HG03457 (cell line): ENCODE results near the gene SLC2A13.
"Not testable (repeated sequence)": the region's sequence is repeated elsewhere in the genome, so short reads cannot be mapped to it uniquely, and the experiment has no call there.

Source experiments
- ATAC-seq: cut with Tn5 transposase; IDR thresholded peaks from one replicate; pipeline ENCODE4 v1.9.1; 2021; ENCODE audit warnings: moderate number of reproducible peaks; ENCODE audit not compliant: unreplicated experiment

SLC2A13 gene

DNA sequence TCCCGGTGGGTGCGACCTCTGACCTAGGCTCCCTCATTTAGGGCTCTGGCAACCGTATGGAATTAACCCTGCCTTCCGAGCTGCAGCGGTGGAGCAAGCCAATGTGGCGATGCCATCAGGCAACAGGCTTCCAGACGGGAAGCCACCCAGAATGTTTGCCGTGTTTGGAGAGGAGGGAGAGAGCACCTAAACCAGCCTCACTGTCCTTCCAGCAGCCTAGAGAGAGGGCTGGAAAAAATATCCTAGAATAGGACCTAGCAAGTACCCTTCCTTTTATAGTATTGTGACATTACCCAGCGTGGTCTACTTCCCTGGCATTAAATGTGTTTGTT, 287 bp upstream of the SLC2A13 start:
- ATAC-seq: no peak

DNA sequence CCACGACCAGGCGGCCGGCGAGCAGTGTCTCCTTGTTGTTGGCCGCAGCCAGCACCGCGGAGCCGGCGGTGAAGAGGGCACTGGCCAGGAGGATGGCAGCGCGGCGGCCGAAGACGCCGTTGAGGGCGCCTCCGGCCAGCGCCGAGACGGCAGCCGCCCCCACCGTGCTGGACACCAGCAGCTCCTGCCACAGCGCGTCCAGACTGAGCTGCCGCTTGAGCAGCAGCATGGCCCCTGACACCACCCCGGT, 691 bp downstream of the SLC2A13 start:
- no peak for ATAC-seq

DNA sequence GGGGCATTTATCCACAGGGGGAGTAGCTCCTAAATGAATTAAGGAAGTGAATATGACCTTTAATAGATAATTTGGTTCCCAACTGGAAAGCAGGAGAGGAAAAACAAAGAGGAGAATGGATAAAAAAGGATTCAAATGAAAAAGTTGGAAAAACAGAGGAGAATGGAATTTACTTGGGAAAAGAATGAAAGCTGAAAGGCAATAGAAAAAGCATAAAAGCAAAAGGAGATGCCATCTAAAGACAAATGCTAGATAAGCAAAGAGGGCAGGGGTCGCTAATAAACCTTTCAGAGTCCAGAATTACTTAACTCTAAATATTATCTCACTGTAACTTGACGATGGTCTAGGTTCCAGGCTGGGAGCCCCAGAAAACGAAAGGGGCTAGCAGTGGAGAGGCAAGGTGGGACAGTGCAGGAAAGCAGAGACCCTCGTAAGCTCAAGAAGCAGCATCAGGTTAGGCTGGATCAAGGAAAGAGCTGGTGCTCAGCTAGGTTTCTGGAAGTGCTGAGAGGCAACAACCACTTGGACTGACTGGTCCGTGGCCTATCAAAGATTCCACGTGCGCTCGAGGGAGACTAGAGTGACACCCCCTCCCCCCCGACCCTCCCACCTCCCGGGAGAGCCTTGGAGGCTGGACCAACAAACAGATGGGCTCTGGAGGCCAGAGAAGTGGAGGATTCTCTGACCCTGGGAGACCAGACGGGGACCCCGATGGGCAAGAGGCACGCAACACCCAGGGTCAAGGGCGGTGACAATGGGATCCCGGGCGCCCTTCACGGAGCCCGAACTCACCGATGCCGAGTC, 1.2 kb downstream of the SLC2A13 start:
- peak; percentile 15 for ATAC-seq

DNA sequence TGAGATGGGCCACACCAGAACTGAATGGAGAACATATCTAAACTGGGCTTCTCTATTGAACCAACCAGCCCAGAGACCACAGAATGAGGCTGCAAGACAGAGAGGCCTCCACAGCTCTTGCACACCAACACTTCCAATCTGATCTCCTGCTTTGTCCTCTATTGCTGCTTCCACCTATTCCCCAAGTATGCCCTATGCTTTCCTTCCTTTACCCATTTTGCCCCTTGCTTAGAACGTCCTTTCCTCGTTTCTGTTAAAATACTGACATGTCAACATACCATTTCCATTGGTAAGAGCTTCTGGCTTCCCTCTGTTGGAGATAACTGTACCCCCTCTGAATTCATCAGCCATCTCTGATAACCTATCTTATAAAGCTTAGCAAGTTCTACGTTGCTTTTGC, 2.8 kb downstream of the SLC2A13 start:
- ATAC-seq: no peak

DNA sequence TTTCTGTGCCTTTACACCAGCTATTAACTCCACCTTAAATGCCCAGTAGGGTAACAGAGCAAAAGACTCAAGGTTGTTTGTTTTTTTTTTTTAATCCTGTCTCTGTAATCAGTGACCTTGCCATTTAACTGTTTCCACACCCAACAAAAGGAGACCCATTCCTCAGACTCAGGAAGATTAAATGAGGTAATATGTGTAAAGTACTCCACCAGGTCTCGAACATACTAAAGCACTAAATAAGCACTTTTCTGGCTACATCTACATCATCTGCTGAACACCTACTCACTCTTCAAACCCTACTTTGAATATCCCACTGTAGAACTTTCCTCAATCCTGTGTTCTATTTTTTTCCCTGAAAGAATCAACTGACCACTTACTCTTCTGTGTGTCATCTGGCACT, 4.1 kb downstream of the SLC2A13 start:
- ATAC-seq: no peak

DNA sequence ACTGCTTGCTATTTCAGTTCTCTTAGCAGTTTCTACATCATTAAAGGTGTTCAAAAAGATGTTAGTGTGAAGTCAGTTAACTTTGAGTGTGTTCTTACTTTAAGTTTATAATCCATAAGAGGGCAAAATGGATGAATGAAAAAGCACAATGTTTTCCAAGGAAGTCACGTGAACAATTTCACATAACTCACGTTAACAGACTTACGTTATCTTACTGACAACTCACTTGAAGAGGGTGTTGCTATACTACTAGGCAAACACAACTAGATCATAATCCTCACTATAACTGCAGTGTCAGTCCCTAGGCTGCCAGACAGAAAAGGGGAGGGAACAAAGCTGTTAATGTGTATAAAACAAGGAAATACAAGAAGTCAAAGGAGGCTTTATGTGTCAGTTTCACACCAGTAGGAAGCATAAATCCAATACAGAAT, 6.4 kb downstream of the SLC2A13 start:
- ATAC-seq: no peak

DNA sequence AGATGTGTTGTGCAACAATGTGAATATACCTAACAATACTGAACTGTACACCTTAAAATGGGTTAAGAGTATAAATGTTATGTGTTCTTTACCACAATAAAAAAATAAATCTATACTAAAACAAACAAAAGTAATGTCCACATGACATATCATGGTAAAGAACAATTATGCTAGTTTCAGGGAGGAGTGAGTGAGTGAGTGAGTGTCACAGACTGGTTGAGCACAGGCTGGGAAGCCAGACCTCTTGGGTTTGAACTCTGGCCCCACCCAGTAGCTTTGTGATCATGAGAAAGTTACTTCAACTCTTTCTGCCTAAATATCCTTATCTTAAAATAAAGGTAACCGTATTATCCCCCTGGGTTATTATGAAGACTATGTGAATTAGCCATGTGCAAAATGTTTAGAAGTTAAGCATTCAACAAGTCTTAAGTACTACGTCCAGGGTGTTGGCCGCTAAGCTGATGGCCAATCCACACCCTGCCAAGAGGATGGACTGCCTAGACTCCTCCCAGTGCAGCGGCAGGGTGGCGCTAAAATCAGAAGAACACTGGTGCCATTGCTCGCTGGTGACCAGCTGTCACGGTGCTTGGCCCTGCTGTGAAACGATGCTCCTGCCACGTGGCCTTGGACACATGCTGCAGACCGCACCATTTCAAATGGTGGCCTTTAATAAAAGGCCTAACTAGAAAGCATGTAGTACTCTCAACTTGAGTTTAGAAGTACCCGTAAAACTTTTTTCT, 7.3 kb downstream of the SLC2A13 start:
- no peak for ATAC-seq

DNA sequence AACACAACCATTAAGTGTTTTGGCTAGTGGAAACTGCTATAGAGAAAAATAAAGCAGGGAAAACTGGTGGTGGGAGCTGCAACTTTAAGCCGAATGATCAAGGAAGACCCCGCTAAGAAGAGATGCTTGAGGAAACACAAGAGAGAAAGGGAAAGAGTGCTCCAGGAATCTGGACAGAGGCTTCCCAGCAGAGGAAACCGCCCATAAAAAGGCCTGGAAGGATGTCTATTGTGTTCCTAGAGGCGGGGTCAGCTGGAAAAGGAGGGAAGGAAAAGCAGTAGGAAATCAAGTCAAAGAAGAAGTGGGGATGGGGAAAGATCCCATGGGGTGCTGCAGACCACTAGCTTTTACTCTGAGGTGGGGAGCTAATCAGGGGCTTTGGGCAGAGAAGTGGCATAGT, 12.4 kb downstream of the SLC2A13 start:
- ATAC-seq: no peak

DNA sequence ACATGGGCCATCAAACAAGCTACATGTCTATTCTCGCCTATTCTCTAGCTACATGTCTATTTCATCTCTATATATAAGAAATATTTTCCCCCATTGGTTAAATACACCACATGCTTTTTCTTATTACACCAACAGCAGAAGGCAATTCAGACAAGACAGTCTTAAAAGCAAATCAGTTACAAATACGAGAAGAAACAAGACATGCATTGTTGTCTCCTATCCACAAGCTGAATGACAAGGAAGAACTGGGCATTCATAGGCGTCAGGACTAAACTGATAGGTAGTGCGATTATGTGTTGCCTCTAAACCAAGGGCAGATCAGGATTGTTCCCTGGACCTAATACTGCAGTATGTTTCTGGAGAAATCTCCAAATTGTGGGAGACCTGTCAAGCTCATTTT, 19.4 kb downstream of the SLC2A13 start:
- no peak for ATAC-seq

DNA sequence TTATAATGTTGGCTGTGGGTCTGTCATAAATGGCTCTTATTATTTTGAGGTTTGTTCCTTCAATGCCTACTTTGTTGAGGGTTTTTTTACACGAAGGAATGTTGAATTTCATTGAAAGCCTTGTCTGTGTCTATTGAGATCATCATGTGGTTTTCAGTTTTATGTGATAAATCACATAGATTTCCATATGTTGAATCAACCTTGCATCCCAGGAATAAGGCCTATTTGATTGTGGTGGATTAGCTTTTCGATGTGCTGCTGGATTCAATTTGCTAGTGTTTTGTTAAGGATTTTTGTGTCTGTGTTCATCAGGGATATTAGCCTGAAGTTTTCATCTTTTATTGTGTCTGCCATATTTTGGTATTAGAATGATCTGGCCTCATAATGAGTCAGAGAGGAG, 27.6 kb downstream of the SLC2A13 start:
- no peak for ATAC-seq

DNA sequence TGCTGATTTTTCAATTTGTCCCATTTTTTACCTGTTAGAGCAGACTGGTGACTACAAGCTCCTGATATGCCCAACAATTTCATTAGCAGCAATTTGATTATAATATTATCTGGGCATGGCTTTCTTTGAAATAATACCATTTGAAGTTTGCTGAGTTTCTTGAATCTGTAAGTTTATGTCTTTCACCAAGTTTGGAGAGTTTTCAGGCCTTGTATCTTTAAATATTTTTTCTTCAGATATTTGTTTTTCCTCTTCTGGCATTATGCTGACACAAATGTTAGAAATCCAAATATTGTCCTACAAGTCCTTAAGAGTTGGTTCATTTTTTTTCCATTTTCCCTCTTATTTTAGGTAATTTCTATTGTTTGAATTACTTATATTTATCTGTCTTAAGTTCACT, 30.4 kb downstream of the SLC2A13 start:
- ATAC-seq: no peak

DNA sequence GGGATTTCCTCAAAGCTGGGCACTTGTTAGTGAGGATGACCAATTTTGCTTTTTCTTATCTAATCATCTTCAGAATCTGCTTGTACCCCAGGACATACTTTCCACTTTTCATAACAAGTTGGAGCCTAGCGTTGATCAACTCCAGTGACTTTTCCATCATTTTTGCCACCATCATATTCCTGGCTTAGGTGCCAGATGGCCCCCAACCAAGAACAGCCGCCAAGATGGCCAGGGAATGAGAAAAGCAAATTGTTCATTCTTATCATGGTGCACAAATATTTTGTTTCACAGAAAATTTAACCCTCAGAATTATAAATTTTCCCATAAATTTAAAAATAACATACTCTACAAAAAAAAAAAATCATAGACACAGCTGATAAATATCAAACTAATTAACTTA, 37.5 kb downstream of the SLC2A13 start:
- no peak for ATAC-seq

DNA sequence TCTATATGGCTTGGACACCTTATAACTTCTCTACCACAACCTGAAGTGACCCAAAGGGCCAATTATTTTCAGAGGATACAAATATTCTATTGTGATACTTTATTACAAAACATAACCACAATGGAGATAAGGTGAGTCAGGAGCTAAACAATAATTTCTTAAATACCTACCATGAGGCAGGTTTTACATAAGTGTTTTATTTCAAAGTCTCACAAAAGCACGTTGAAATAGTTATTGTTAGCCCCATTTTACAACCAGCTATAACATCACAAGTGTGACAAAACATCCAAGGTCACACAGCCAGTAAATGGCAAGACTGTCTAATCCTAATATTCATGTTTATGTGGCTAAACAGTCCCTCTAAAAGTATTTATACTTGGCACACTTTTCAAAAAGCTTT, 40.2 kb downstream of the SLC2A13 start:
- ATAC-seq: no peak

DNA sequence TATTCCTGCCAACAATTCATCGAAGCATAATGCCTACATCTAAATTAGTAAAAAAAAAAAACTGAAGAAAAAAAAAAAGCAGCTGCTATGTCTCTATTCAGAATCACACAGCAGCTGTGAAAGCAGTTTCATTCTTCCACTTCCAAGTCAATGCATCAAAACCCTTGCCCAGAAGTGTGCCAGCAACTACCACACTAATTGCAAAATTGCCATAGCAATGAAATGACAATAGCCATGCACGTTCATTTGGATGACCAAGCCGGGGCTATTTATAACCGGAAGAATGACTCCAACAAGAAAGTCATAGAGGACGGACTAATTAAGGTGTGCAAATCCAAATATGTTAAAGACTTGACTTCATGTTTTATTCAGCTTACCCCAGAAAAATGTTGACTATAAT, 42.5 kb downstream of the SLC2A13 start:
- no peak for ATAC-seq

DNA sequence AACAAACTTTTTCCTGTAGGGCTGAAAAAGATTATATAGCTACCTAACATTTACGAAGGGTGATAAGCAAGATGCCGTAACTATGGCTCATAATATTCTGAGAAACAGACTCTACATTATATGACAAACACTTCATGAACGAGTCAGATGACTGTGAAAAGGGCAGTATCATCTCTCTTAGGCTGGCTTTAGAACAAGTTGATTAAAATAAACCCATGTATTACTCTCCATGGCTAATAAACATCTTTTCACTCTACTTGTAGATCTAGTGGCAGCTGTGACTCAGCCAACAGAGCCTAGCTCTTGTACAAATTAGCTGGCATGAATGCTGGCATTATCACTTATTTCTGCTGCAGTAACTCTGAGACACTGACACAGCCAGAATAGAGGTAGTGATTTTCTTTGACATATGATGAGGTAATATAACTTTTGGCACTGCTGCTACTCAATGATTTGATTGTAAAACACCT, 47.1 kb downstream of the SLC2A13 start:
- no peak for ATAC-seq

DNA sequence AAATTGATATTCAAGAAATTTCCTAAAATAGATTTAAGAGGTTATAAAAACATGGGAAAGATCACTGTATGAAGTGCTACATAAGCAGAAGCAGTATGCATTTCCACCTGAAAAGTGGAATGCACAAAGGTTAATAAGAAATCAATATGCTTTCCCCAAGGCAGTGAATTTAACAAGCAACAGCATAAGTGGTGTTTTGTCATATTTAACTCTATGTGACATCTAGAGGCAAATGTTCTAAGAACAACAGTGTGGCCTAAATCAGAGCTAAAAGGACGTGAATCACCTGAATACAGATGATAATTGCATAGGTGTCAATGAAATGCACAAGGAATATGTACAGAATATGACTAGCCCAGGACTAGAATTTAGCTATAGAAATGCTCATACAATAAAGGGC, 49.5 kb downstream of the SLC2A13 start:
- no peak for ATAC-seq

DNA sequence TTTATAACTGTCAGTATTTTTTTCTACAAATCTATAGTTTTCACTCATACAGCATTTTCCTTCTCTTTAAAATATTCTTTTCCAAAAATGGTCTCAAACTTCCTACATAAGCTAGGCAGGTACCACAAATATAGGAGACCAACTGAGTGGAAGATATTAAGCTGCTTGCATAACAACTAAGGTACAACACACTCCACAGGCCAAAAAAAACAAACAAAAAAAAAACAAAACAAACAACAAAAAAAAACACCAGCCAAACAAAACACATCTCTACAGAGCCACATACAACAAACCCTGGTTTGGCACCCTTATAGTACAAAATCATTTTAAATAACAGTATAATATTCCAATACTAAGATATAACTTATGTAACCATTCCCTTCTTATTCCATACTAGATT, 50.1 kb downstream of the SLC2A13 start:
- ATAC-seq: no peak

DNA sequence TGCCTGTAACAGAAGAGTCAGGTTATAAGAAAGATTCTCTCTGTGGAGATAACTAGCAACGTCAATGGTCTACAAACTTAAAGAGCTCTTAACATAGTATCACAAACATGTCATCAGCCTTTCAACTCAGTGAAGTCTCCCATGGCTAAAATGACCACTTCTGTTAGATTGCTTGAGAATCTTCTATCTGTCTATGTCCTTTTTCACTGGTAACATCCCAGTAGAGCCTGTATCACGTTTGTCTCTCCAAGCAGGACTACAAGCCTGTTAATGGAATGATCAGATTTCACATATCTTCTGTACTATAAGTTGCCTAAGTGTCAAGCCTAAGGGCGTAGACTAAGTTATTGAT, 50.7 kb downstream of the SLC2A13 start:
- ATAC-seq: no peak

DNA sequence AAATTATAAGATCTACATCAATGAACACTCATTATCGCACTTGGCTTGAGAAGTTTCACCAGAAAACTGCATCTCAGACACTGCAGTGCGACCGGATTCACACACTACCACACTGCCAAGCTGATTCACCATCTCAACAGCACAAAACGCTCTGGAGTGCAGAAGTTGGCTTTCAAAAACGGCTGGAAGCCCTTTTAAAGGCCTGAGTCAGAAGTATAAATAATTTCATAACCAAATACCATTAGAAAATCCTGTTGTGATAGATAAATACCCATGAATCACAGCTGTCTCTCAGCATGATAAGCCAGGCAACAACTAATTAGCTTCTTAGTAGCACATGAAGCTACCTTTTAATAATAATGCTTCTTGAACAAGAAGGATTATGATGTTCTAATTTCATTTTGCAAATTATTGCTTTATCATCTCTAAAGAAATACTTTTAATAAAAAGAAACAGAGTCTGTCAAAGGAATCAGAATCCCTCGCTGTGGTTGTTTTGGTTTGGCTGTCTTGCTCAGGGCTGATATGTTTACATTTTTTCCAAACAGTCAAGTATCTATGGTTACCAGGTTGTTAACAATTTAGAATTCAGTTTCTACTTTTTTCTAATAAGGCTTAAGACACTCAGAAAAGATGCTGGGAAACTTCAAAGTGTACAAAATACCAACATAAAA, 51.2 kb downstream of the SLC2A13 start:
- no peak for ATAC-seq

DNA sequence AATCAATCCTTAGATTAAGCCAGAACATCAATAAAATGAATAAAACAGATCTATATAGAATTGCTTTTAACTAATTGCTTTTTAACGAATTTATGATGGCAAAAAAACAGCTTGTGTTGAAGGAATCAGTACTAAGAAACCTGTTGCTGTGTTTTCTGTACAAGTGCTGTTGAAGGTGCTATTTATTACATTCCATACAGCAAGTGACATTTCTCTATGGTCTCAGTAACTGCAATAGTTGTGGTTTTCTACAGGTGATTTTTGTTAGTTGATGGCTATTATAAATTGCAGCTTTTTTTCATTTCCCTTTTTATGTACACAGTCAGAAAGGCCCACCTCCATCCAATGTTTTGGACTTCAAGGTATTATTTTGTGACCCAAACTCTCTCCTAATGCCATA, 56.6 kb downstream of the SLC2A13 start:
- no peak for ATAC-seq

DNA sequence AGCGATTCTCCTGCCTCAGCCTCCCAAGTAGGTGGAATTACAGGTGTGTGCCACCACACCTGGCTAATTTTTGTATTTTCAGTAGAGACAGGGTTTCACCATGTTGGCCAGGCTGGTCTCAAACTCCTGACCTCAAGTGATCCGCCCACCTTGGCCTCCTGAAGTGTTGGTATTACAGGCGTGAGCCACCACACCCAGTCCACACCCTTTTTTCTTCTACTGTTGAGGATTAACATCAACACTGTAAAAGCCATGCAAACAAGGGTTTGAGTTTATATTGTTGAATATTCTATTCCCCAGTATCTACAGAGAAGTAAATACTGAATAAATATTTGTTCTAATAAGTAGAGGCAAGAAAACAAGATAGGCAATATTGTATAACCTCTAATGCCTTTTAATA, 58.9 kb downstream of the SLC2A13 start:
- not testable (repeated sequence) for ATAC-seq

DNA sequence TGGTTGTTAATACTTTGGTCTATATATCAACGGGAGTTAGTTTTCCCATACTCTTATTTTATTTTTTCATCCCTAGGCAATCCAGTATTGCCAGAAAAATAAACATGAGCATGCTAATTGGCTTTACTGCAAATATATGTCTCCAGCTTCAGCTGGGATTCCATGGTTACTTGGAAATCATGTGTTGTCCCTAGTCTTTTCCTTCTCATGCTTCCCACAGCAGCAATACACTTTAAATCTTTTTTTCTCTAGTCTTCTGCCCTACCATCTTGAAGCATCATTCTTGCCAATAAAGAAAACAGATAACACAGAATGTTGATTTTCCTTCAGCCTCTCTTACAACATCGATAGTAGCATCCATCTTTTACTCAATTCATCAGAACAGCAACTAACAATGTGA, 60.2 kb downstream of the SLC2A13 start:
- no peak for ATAC-seq
